ENCODE measurements around the gene ABCC11. TPM values are rescaled to one million over a fixed set of nuclear protein-coding genes. Genes with fewer than 3 reads are reported as not detected.

Gene ABCC11
- total RNA-seq, 1 experiment from 2014 or later, result 0.44 TPM

DNA sequence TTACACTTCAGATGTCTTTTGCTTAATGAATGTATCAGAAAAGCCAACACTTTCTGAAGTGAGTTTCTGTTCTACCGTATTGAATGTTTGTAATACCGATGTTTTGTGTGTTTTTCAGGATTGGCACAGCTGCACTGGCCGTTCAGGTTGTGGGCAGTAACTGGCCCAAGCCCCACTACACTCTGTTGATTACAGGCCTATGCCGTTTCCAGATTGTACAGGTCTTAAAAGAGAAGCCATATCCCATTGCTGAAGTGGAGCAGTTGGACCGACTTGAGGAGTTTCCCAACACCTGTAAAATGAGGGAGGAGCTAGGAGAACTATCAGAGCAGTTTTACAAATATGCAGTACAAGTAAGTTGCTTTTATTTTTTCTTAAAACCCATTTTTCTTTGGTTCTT is 4.7 kb upstream of the ABCC11 start:
- CTCF ChIA-PET, result interaction anchor here (0.6 to 1.3 kb wide), 5 partner anchors 36 to 371 kb away, joined by 3 to 4 read pairs (median 3); partner anchors contain the start of gene N4BP1
- Mint-ChIP-seq H3K27ac (ENCODE audit: low read depth, unreplicated experiment) (no peak overlapping the region), H3K4me3 (ENCODE audit: unreplicated experiment) (no peak overlapping the region), H3K36me3 (ENCODE audit: insufficient read depth, unreplicated experiment) (peaks cover 58% of the 10 kb centered on the region), H3K27me3 (ENCODE audit: insufficient read depth, unreplicated experiment) (no peaks in the 10 kb centered on the region), H3K9me3 (ENCODE audit: unreplicated experiment) (no peaks in the 10 kb centered on the region), H3K4me1 (ENCODE audit: insufficient read depth, unreplicated experiment) (peaks cover 14% of the 10 kb centered on the region)
- BruUV-seq (replicated peaks), result no TSS peak
- no peak for TF ChIP-seq CTCF (IDR thresholded peaks at IDR 0.05; ENCODE audit: unreplicated experiment)
- intact Hi-C loops (cut with micrococcal nuclease), result no loop called here
- DNase-seq (ENCODE audit: unreplicated experiment), result no peak
- POLR2A ChIA-PET, result interaction anchor here (0.6 to 1.5 kb wide), 8 partner anchors 8 to 1735 kb away, joined by 3 to 5 read pairs (median 3); partner anchors contain the start of gene LONP2

DNA sequence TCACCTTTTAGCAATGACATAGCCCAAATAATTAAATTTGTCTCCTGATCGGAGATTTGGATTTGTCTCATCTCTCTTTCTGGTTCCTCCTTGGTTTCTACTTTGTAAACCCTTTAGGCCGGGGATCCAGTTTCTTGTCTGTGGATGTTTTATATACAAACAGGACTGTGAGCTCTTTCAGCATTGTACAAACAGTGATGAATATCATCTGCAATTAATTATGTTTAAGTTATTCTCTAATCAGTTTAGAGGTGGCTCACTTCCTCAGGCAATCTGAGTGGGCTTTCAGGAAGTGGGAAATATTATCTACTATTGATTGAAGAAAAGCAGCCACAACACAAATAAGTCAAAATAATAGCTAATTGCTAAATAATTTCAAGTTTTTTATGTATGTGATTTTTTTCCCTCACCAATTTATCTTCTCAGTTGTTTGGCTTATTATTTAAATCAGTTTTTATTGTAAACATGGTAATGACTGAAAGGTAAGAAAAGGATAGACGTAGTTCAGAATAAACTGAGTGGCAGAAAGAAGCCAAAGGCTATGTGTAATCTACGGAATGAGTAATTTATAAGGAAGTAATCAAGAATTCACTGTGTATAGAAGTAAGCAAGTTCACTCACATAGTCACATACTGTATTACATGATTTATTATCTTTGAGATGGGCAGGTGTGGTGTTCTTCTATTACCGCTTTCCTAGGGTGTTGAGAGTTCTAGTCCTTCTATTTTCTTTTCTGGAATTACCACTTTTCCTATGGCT is 3.4 kb upstream of the ABCC11 start:
- Mint-ChIP-seq H3K9me3 (ENCODE audit: unreplicated experiment) (no peaks in the 10 kb centered on the region), H3K27ac (ENCODE audit: low read depth, unreplicated experiment) (no peak overlapping the region), H3K36me3 (ENCODE audit: insufficient read depth, unreplicated experiment) (peaks cover 47% of the 10 kb centered on the region), H3K4me1 (ENCODE audit: insufficient read depth, unreplicated experiment) (peaks cover 24% of the 10 kb centered on the region), H3K4me3 (ENCODE audit: unreplicated experiment) (no peak overlapping the region), H3K27me3 (ENCODE audit: insufficient read depth, unreplicated experiment) (no peaks in the 10 kb centered on the region)
- intact Hi-C loops (cut with micrococcal nuclease), result no loop called here
- no peak for TF ChIP-seq CTCF (IDR thresholded peaks at IDR 0.05; ENCODE audit: unreplicated experiment)
- ChIA-PET CTCF (interaction anchor here (0.6 kb wide), 1 partner anchor 911 kb away, joined by 4 read pairs; no protein-coding TSS in a partner anchor), POLR2A (interaction anchor here (0.6 to 1.5 kb wide), 4 partner anchors 31 to 68 kb away, joined by 3 to 5 read pairs (median 3); no protein-coding TSS in a partner anchor)
- DNase-seq (ENCODE audit: unreplicated experiment), result no peak
- no TSS peak for BruUV-seq (replicated peaks)

DNA sequence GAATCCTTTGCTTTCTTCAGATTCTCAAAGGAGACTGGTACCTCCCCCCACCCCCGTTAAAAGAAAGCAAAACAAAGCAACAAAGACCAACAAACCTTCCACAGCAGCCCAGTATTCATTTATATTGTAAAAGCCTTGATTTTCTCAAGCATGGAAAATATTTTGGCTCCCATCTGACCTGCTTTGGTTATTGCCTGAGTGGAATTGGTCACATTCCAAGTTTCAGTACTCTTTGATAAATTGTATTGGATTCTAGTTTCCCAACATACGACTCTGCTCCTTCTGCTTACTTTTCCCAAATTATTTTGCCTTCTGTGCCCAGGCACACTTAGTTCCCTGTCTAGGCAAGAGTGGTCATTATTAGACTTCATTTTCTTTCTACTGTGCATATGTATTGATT is 1.3 kb downstream of the ABCC11 start:
- no peaks in the 10 kb centered on the region for H3K9me3 Mint-ChIP-seq (ENCODE audit: unreplicated experiment)
- BruUV-seq (replicated peaks), result no TSS peak
- H3K4me1 Mint-ChIP-seq (ENCODE audit: insufficient read depth, unreplicated experiment), result peaks cover 20% of the 10 kb centered on the region
- intact Hi-C loops (cut with micrococcal nuclease), result no loop called here
- ChIA-PET POLR2A (interaction anchor here (0.7 to 1.6 kb wide), 3 partner anchors 29 to 253 kb away, joined by 3 to 6 read pairs (median 3); no protein-coding TSS in a partner anchor), CTCF (no interaction called here)
- no peaks in the 10 kb centered on the region for H3K27me3 Mint-ChIP-seq (ENCODE audit: insufficient read depth, unreplicated experiment)
- peak overlapping the region; percentile 91 for H3K4me3 Mint-ChIP-seq (ENCODE audit: unreplicated experiment)
- H3K36me3 Mint-ChIP-seq (ENCODE audit: insufficient read depth, unreplicated experiment), result peaks cover 18% of the 10 kb centered on the region
- peak overlapping the region; percentile 57 for H3K27ac Mint-ChIP-seq (ENCODE audit: low read depth, unreplicated experiment)
- TF ChIP-seq CTCF (IDR thresholded peaks at IDR 0.05; ENCODE audit: unreplicated experiment), result no peak
- DNase-seq (ENCODE audit: unreplicated experiment), result no peak

GRCh38 chr16:48244863-48245195 is 2.5 kb downstream of the ABCC11 start:
- Mint-ChIP-seq H3K4me3 (ENCODE audit: unreplicated experiment) (peak overlapping the region; percentile 91), H3K27ac (ENCODE audit: low read depth, unreplicated experiment) (peak overlapping the region; percentile 91), H3K27me3 (ENCODE audit: insufficient read depth, unreplicated experiment) (no peaks in the 10 kb centered on the region), H3K9me3 (ENCODE audit: unreplicated experiment) (no peaks in the 10 kb centered on the region), H3K36me3 (ENCODE audit: insufficient read depth, unreplicated experiment) (peaks cover 8% of the 10 kb centered on the region), H3K4me1 (ENCODE audit: insufficient read depth, unreplicated experiment) (peaks cover 15% of the 10 kb centered on the region)
- CTCF ChIA-PET, result interaction anchor here (0.6 to 0.7 kb wide), 2 partner anchors 22 to 1279 kb away, joined by 5 to 6 read pairs; no protein-coding TSS in a partner anchor
- DNase-seq (ENCODE audit: unreplicated experiment), result no peak
- BruUV-seq (replicated peaks), result no TSS peak
- intact Hi-C loops (cut with micrococcal nuclease), result loop anchor here (2.0 kb wide), 1 partner anchor 378 kb away; no protein-coding TSS in a partner anchor
- POLR2A ChIA-PET, result interaction anchor here (0.7 to 1.9 kb wide), 7 partner anchors 12 to 1230 kb away, joined by 3 to 6 read pairs (median 5); partner anchors contain the start of gene SIAH1
- TF ChIP-seq CTCF (IDR thresholded peaks at IDR 0.05; ENCODE audit: unreplicated experiment), result no peak

All from MCF 10A (cell line).